A549 (cell line): ENCODE data around the gene SORCS1. TPM values are rescaled to one million over a fixed set of nuclear protein-coding genes. Genes with fewer than 3 reads are reported as not detected.

Experiments used
- ATAC-seq, 2 experiments: fragments of 200-7000 bp in 1 of 2; fragments of >200 bp in 1 of 2; cut with Nextera tagmentation in 1 of 2; cut with Tn5 transposase in 1 of 2; 3 replicates each; pipeline versions ENCODE4 v1.8.0 to v1.9.1; 2018 to 2020; ENCODE audit warnings: mild to moderate bottlenecking in 1 of 2, moderate library complexity in 1 of 2
- CTCF ChIA-PET: fragments of 300-600 bp; sonication (Branson Sonifier 250); formaldehyde crosslinking; extraction: SDS; loops from one replicate; lab custom pipeline; 2021; ENCODE audit warnings: antibody characterized with exemption, inconsistent platforms; lab: Yijun Ruan, JAX
- POLR2A ChIA-PET: fragments of 350-600 bp; formaldehyde crosslinking; extraction: SDS; loops from one replicate; lab custom pipeline; 2021; ENCODE audit warnings: antibody characterized with exemption, inconsistent platforms; lab: Yijun Ruan, JAX
- DNase-seq, 2 experiments: peaks; one replicate each; pipeline versions ENCODE4 v3.0.0 to v3.0.0-alpha.2; 2011 to 2016; ENCODE audit warnings: low read depth in 1 of 2, low spot score in 1 of 2
- FAIRE-seq: peaks from 2 replicates; lab custom pipeline; 2011; peaks lifted over from hg19 to GRCh38; lab: Jason Lieb, UNC
- H3K27ac ChIP-seq, 2 experiments: fragments of >200 bp; sonication (Bioruptor Twin); formaldehyde crosslinking; 3 replicates each; pipeline ENCODE4 v1.5.1; 2016 to 2017
- H3K4me1 ChIP-seq: fragments of >200 bp; sonication (Bioruptor Twin); formaldehyde crosslinking; 3 replicates; pipeline ENCODE4 v1.6.1; 2016
- H3K4me2 ChIP-seq: fragments of >200 bp; sonication (Bioruptor Twin); formaldehyde crosslinking; 3 replicates; pipeline ENCODE4 v1.6.1; 2016
- H3K4me3 ChIP-seq: fragments of >200 bp; sonication (Bioruptor Twin); formaldehyde crosslinking; 3 replicates; pipeline ENCODE4 v1.5.1; 2016
- H3K9me3 ChIP-seq: fragments of >200 bp; sonication (Bioruptor Twin); formaldehyde crosslinking; 3 replicates; pipeline ENCODE4 v1.6.1; 2016
- BCL3 ChIP-seq: fragments of >200 bp; sonication (Bioruptor Twin); formaldehyde crosslinking; IDR thresholded peaks from 3 replicates; pipeline ENCODE4 v1.6.1; 2016
- BHLHE40 ChIP-seq: IDR thresholded peaks from 2 replicates; pipeline ENCODE4 v1.6.1; 2012; ENCODE audit warnings: low read depth, low read length, inconsistent platforms
- CEBPB ChIP-seq, 2 experiments: fragments of >200 bp in 1 of 2; sonication (Bioruptor Twin) in 1 of 2; formaldehyde crosslinking in 1 of 2; IDR thresholded peaks; 2 replicates each; pipeline ENCODE4 v1.6.1; 2012 to 2016
- EHMT2 ChIP-seq: fragments of 200-600 bp; sonication (generic); IDR thresholded peaks from 2 replicates; pipeline ENCODE4 v1.6.1; 2016; ENCODE audit warnings: antibody characterized with exemption, low read depth, mild to moderate bottlenecking, moderate library complexity
- ELK1 ChIP-seq: fragments of 150-350 bp; IDR thresholded peaks from 2 replicates; pipeline ENCODE4 v1.6.1; 2014; ENCODE audit warnings: low read depth, mild to moderate bottlenecking, low read length
- FOSB ChIP-seq: fragments of 250-450 bp; sonication (Bioruptor Pico); IDR thresholded peaks from 2 replicates; pipeline ENCODE4 v1.5.0; 2020; ENCODE audit warnings: mild to moderate bottlenecking, moderate library complexity
- HDAC2 ChIP-seq: fragments of 200-600 bp; sonication (generic); IDR thresholded peaks from 2 replicates; pipeline ENCODE4 v1.6.1; 2016
- HOXA7 ChIP-seq: fragments of 250-450 bp; sonication (Bioruptor Pico); IDR thresholded peaks from 2 replicates; pipeline ENCODE4 v1.5.0; 2020; ENCODE audit warnings: mild to moderate bottlenecking, moderate library complexity
- HOXB5 ChIP-seq: fragments of 250-450 bp; sonication (Bioruptor Pico); IDR thresholded peaks from 2 replicates; pipeline ENCODE4 v1.5.0; 2020; ENCODE audit warnings: mild to moderate bottlenecking, moderate library complexity
- MAZ ChIP-seq: fragments of 150-350 bp; IDR thresholded peaks from 2 replicates; pipeline ENCODE4 v1.6.1; 2014; ENCODE audit warnings: antibody characterized with exemption, low read depth, low read length, borderline replicate concordance
- MYC ChIP-seq: IDR thresholded peaks from 2 replicates; pipeline ENCODE4 v1.6.1; 2012; ENCODE audit warnings: mild to moderate bottlenecking, inconsistent platforms, low read length, improper control_type of control experiment, borderline replicate concordance
- POLR2A ChIP-seq: IDR thresholded peaks from 2 replicates; pipeline ENCODE4 v1.6.1; 2012; ENCODE audit warnings: mild to moderate bottlenecking, low read length
- RAD21 ChIP-seq, 2 experiments: fragments of >200 bp in 1 of 2; sonication (Bioruptor Twin) in 1 of 2; formaldehyde crosslinking in 1 of 2; IDR thresholded peaks in 1 of 2; conservative IDR thresholded peaks in 1 of 2; 2 replicates in 1 of 2; 3 replicates in 1 of 2; pipeline ENCODE4 v1.6.1; 2012 to 2018; ENCODE audit warnings: inconsistent platforms in 1 of 2
- RFX5 ChIP-seq: fragments of 450-650 bp; IDR thresholded peaks from 2 replicates; pipeline ENCODE4 v1.7.1; 2014; ENCODE audit warnings: antibody characterized with exemption, mild to moderate bottlenecking, moderate library complexity
- RNF2 ChIP-seq: fragments of 200-600 bp; sonication (generic); IDR thresholded peaks from 2 replicates; pipeline ENCODE4 v1.6.1; 2016; ENCODE audit warnings: low read depth, mild to moderate bottlenecking, antibody characterized with exemption, moderate library complexity, borderline replicate concordance
- SREBF2 ChIP-seq: fragments of 450-650 bp; IDR thresholded peaks from 2 replicates; pipeline ENCODE4 v1.6.1; 2014; ENCODE audit warnings: mild to moderate bottlenecking, moderate library complexity
- TP53 ChIP-seq: fragments of 250-450 bp; sonication (Bioruptor Pico); IDR thresholded peaks from 2 replicates; pipeline ENCODE4 v1.5.0; 2021; ENCODE audit warnings: mild to moderate bottlenecking, moderate library complexity
- ZC3H11A ChIP-seq: fragments of 450-650 bp; IDR thresholded peaks from 2 replicates; pipeline ENCODE4 v1.6.1; 2014; ENCODE audit warnings: antibody characterized with exemption, mild to moderate bottlenecking
- WGBS: methylation state at CpG from one replicate; pipeline ENCODE4 v1.1.6; 2017; ENCODE audit errors: missing lambda C conversion rate; 5-methylcytosine and 5-hydroxymethylcytosine counted together
- polyA plus RNA-seq, 4 experiments: library from polyadenylated mRNA; depleted of rRNA in 3 of 4; stranded (reverse); fragments of >200 nt; fragmentation: RNase III in 1 of 4; extraction: RNeasy Plus Mini Kit Qiagen cat#74134 plus additional on column Dnase treatment in 1 of 4; gene quantifications; 2 replicates in 3 of 4; 3 replicates in 1 of 4; pipeline ENCODE4 v1.2.3, GENCODE V29; 2011 to 2017
- TF ChIP-seq, protein P1 (sequence below): fragments of >200 bp; sonication (Bioruptor Twin); formaldehyde crosslinking; IDR thresholded peaks from 2 replicates; pipeline ENCODE4 v1.6.1; 2016
- TF ChIP-seq, protein P2 (sequence below): fragments of 200-600 bp; sonication (generic); IDR thresholded peaks from 2 replicates; pipeline ENCODE4 v1.6.1; 2016; ENCODE audit warnings: antibody characterized with exemption, mild to moderate bottlenecking, moderate library complexity
- TF ChIP-seq, protein P3 (sequence below): fragments of >200 bp; sonication (Bioruptor Twin); formaldehyde crosslinking; IDR thresholded peaks from 3 replicates; pipeline ENCODE4 v1.5.1; 2016
- TF ChIP-seq, protein P4 (sequence below): IDR thresholded peaks from 2 replicates; pipeline ENCODE4 v1.6.1; 2012; ENCODE audit warnings: low read depth, borderline replicate concordance
- TF ChIP-seq, protein P5 (sequence below): fragments of 250-450 bp; sonication (Bioruptor Pico); IDR thresholded peaks from 2 replicates; pipeline ENCODE4 v1.5.0; 2020; ENCODE audit warnings: low read depth, mild to moderate bottlenecking, moderate library complexity

The SORCS1 gene
- polyA plus RNA-seq, 2 of the 4 experiments (the other 2 are of a cell fraction), result not detected

DNA sequence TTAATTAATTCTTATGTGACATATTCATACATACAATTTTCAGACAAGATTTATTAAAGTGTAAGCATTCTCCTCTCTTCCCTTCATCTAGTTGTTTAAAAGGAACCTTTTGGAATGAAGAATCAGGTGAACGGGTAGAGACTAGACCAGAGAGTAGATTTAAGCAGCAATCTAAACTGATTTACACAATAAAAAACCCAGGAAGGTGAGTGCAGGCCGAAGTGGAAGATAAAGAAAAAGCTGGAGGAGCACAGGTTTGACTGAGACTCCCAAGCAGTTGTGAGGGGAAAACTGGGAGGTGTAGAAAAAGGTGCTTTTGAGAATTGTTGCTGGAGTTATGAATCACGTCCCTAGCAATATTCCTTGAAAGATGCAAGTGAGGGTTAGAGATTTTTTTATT is 601.1 kb downstream of the SORCS1 start:
- FAIRE-seq, result no peak
- no peak overlapping the region for H3K27ac ChIP-seq
- H3K4me1 ChIP-seq, result no peaks in the 10 kb centered on the region
- ChIA-PET POLR2A (no interaction called here), CTCF (no interaction called here)
- no peak for TF ChIP-seq EHMT2
- no peak for TF ChIP-seq FOSB
- TF ChIP-seq, protein P1, sequence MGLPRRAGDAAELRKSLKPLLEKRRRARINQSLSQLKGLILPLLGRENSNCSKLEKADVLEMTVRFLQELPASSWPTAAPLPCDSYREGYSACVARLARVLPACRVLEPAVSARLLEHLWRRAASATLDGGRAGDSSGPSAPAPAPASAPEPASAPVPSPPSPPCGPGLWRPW, result no peak
- TF ChIP-seq SREBF2, result no peak
- no peak for TF ChIP-seq BHLHE40
- TF ChIP-seq, protein P2, sequence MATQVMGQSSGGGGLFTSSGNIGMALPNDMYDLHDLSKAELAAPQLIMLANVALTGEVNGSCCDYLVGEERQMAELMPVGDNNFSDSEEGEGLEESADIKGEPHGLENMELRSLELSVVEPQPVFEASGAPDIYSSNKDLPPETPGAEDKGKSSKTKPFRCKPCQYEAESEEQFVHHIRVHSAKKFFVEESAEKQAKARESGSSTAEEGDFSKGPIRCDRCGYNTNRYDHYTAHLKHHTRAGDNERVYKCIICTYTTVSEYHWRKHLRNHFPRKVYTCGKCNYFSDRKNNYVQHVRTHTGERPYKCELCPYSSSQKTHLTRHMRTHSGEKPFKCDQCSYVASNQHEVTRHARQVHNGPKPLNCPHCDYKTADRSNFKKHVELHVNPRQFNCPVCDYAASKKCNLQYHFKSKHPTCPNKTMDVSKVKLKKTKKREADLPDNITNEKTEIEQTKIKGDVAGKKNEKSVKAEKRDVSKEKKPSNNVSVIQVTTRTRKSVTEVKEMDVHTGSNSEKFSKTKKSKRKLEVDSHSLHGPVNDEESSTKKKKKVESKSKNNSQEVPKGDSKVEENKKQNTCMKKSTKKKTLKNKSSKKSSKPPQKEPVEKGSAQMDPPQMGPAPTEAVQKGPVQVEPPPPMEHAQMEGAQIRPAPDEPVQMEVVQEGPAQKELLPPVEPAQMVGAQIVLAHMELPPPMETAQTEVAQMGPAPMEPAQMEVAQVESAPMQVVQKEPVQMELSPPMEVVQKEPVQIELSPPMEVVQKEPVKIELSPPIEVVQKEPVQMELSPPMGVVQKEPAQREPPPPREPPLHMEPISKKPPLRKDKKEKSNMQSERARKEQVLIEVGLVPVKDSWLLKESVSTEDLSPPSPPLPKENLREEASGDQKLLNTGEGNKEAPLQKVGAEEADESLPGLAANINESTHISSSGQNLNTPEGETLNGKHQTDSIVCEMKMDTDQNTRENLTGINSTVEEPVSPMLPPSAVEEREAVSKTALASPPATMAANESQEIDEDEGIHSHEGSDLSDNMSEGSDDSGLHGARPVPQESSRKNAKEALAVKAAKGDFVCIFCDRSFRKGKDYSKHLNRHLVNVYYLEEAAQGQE, result no peak
- TF ChIP-seq, protein P3, sequence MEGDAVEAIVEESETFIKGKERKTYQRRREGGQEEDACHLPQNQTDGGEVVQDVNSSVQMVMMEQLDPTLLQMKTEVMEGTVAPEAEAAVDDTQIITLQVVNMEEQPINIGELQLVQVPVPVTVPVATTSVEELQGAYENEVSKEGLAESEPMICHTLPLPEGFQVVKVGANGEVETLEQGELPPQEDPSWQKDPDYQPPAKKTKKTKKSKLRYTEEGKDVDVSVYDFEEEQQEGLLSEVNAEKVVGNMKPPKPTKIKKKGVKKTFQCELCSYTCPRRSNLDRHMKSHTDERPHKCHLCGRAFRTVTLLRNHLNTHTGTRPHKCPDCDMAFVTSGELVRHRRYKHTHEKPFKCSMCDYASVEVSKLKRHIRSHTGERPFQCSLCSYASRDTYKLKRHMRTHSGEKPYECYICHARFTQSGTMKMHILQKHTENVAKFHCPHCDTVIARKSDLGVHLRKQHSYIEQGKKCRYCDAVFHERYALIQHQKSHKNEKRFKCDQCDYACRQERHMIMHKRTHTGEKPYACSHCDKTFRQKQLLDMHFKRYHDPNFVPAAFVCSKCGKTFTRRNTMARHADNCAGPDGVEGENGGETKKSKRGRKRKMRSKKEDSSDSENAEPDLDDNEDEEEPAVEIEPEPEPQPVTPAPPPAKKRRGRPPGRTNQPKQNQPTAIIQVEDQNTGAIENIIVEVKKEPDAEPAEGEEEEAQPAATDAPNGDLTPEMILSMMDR, result no peak
- no peak for TF ChIP-seq MYC
- TF ChIP-seq TP53 (CRISPR knock-in tag), result no peak
- TF ChIP-seq, protein P4, sequence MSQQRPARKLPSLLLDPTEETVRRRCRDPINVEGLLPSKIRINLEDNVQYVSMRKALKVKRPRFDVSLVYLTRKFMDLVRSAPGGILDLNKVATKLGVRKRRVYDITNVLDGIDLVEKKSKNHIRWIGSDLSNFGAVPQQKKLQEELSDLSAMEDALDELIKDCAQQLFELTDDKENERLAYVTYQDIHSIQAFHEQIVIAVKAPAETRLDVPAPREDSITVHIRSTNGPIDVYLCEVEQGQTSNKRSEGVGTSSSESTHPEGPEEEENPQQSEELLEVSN, result no peak
- no peak for TF ChIP-seq ELK1
- TF ChIP-seq HDAC2, result no peak
- TF ChIP-seq MAZ, result no peak
- TF ChIP-seq RAD21 (conservative IDR thresholded peaks at IDR 0.05 in 1 of 2, IDR thresholded peaks at IDR 0.05 in 1 of 2), result no peak
- no peak for TF ChIP-seq ZC3H11A
- no peak for TF ChIP-seq HOXB5 (CRISPR knock-in tag)
- no peaks in the 10 kb centered on the region; the same call in 2 of the 3 replicates for H3K9me3 ChIP-seq
- H3K4me3 ChIP-seq, result no peak overlapping the region
- no peak for ATAC-seq
- DNase-seq, result no peak
- WGBS, result 5% methylated on average over 3 of the region's 3 CpGs
- no peak overlapping the region for H3K4me2 ChIP-seq

DNA sequence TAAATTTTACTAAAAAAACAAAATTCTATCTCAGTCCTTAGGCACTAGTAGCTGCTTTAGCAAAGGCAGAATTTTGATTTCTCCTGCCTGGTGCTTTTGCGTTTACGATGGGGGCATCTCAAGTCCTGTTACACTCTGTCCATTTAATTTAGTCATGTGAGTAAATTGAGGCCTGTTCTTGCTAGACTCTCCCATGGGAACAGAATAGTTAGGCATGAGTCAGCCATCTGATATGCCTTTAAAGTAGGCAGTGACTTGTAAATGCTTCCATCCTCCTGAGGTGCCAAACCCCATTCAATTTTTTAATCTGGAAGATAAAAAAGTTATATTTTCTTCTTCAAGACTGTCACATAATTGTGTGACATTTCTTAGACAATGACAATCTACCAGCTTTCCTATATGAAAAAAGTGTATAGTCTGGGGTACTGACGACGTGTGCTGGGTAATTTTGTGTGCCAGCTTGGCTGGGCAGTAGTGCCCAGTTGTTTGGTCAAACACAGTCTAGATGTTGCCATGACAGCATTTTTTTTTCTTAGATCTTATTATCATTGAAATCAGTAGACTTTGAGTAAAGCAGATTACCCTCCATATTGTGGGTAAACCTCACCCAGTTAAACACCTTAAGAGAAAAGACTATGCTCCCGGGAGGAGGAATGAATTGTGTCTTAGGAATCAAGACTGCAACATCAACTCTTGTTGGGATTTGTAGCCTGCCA is 603.4 kb downstream of the SORCS1 start:
- CTCF ChIA-PET, result interaction anchor here (0.6 kb wide), 1 partner anchor 79 kb away, joined by 3 read pairs; no protein-coding TSS in a partner anchor
- Histone ChIP-seq H3K4me2 (no peak overlapping the region), H3K4me3 (no peak overlapping the region), H3K27ac (no peak overlapping the region), H3K4me1 (no peaks in the 10 kb centered on the region), H3K9me3 (no peaks in the 10 kb centered on the region)
- WGBS, result 42% methylated on average over 5 of the region's 5 CpGs
- no peak for FAIRE-seq
- DNase-seq, result no peak
- no peak for ATAC-seq
- POLR2A ChIA-PET, result no interaction called here
- TF ChIP-seq POLR2A (no peak), RFX5 (no peak), BCL3 (no peak), CEBPB (IDR thresholded peaks at IDR 0.05) (no peak), RNF2 (no peak), HOXA7 (CRISPR knock-in tag) (no peak)
- TF ChIP-seq, protein P2, result no peak
- TF ChIP-seq, protein P5, sequence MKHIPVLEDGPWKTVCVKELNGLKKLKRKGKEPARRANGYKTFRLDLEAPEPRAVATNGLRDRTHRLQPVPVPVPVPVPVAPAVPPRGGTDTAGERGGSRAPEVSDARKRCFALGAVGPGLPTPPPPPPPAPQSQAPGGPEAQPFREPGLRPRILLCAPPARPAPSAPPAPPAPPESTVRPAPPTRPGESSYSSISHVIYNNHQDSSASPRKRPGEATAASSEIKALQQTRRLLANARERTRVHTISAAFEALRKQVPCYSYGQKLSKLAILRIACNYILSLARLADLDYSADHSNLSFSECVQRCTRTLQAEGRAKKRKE (CRISPR knock-in tag), result no peak
